Measurements from ENCODE around the gene RELB. TPM values are rescaled to one million over a fixed set of nuclear protein-coding genes. Genes with fewer than 3 reads are reported as not detected.
"Not testable (repeated sequence)": the region's sequence is repeated elsewhere in the genome, so short reads cannot be mapped to it uniquely, and the experiment has no call there.

Gene RELB
- polyA plus RNA-seq, 1 donor from 2014 or later: 1.1 TPM

- TF ChIP-seq POLR2AphosphoS5 (IDR thresholded peaks at IDR 0.05) (no peak), EZH2 (IDR thresholded peaks at IDR 0.05; ENCODE audit: borderline replicate concordance, insufficient read depth, low read length, poor library complexity, severe bottlenecking) (no peak)
- no peak overlapping the region for H2AFZ ChIP-seq (ENCODE audit: low read depth, low read length)
- no peaks in the 10 kb centered on the region for H3K9me2 ChIP-seq (ENCODE audit: insufficient read depth, low read length)
- H3K9me3 ChIP-seq (ENCODE audit: low read length): no peaks in the 10 kb centered on the region
- H3K27ac ChIP-seq (ENCODE audit: low read length): no peak overlapping the region
- H3K27me3 ChIP-seq (ENCODE audit: insufficient read depth, low read depth, low read length): no peaks in the 10 kb centered on the region
- H3F3A ChIP-seq (ENCODE audit: insufficient read depth, low read length, poor library complexity, severe bottlenecking): no peaks in the 10 kb centered on the region
- no peak overlapping the region for H3K4me3 ChIP-seq (ENCODE audit: low read length)
- H3K79me2 ChIP-seq (replicated peaks; ENCODE audit: insufficient read depth, low read length): no peaks in the 10 kb centered on the region
- no peak overlapping the region for H3K4me2 ChIP-seq (ENCODE audit: low read length)
- no peaks in the 10 kb centered on the region for H4K20me1 ChIP-seq (ENCODE audit: insufficient read depth)
- no peaks in the 10 kb centered on the region for H3K36me3 ChIP-seq (ENCODE audit: insufficient read depth, low read length)
- no peak overlapping the region for H3K9ac ChIP-seq (ENCODE audit: low read length)
These were observed 31.8 kb upstream of the RELB start for GRCh38 chr19:44969437-44969836.

DNA sequence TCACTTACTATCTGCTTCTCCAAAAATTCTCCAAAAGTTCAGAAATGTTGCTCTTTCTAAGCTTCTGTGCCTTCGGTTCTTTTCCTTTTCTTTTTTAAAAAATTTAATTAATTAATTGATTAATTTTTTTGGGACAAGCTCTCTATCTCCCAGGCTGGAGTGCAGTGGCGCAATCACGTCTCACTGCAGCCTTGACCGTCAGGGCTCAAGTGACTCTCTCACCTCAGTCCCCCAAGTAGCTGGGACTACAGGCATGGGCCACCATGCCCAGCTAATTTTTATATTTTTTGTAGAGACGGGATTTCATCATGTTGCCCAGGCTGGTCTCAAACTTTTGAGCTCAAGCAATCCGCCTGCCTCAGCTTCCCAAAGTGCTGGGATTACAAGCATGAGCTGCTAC lies 29.8 kb upstream of the RELB start:
- H3K4me3 ChIP-seq (ENCODE audit: low read length); H3K9ac ChIP-seq (ENCODE audit: low read length); H3K36me3 ChIP-seq (ENCODE audit: insufficient read depth, low read length); H3K9me2 ChIP-seq (ENCODE audit: insufficient read depth, low read length); H3K27ac ChIP-seq (ENCODE audit: low read length); H3F3A ChIP-seq (ENCODE audit: insufficient read depth, low read length, poor library complexity, severe bottlenecking); H3K79me2 ChIP-seq (replicated peaks; ENCODE audit: insufficient read depth, low read length); H4K20me1 ChIP-seq (ENCODE audit: insufficient read depth); H3K27me3 ChIP-seq (ENCODE audit: insufficient read depth, low read depth, low read length); H3K4me2 ChIP-seq (ENCODE audit: low read length); H2AFZ ChIP-seq (ENCODE audit: low read depth, low read length); H3K9me3 ChIP-seq (ENCODE audit: low read length): not testable (repeated sequence)

GRCh38 chr19:44972802-44973201 lies 28.5 kb upstream of the RELB start:
- Histone ChIP-seq H3K9ac (ENCODE audit: low read length) (no peak overlapping the region), H3K36me3 (ENCODE audit: insufficient read depth, low read length) (no peaks in the 10 kb centered on the region), H3F3A (ENCODE audit: insufficient read depth, low read length, poor library complexity, severe bottlenecking) (no peaks in the 10 kb centered on the region), H2AFZ (ENCODE audit: low read depth, low read length) (no peak overlapping the region), H3K4me2 (ENCODE audit: low read length) (no peak overlapping the region), H3K27ac (ENCODE audit: low read length) (no peak overlapping the region), H3K27me3 (ENCODE audit: insufficient read depth, low read depth, low read length) (no peaks in the 10 kb centered on the region), H3K4me3 (ENCODE audit: low read length) (no peak overlapping the region), H4K20me1 (ENCODE audit: insufficient read depth) (no peaks in the 10 kb centered on the region), H3K9me2 (ENCODE audit: insufficient read depth, low read length) (no peaks in the 10 kb centered on the region), H3K9me3 (ENCODE audit: low read length) (no peaks in the 10 kb centered on the region), H3K79me2 (replicated peaks; ENCODE audit: insufficient read depth, low read length) (no peaks in the 10 kb centered on the region)
- no peak for TF ChIP-seq EZH2 (IDR thresholded peaks at IDR 0.05; ENCODE audit: borderline replicate concordance, insufficient read depth, low read length, poor library complexity, severe bottlenecking)
- TF ChIP-seq RAD21 (conservative IDR thresholded peaks at IDR 0.05): no peak
- TF ChIP-seq POLR2AphosphoS5 (IDR thresholded peaks at IDR 0.05): no peak
- TF ChIP-seq, protein P1, sequence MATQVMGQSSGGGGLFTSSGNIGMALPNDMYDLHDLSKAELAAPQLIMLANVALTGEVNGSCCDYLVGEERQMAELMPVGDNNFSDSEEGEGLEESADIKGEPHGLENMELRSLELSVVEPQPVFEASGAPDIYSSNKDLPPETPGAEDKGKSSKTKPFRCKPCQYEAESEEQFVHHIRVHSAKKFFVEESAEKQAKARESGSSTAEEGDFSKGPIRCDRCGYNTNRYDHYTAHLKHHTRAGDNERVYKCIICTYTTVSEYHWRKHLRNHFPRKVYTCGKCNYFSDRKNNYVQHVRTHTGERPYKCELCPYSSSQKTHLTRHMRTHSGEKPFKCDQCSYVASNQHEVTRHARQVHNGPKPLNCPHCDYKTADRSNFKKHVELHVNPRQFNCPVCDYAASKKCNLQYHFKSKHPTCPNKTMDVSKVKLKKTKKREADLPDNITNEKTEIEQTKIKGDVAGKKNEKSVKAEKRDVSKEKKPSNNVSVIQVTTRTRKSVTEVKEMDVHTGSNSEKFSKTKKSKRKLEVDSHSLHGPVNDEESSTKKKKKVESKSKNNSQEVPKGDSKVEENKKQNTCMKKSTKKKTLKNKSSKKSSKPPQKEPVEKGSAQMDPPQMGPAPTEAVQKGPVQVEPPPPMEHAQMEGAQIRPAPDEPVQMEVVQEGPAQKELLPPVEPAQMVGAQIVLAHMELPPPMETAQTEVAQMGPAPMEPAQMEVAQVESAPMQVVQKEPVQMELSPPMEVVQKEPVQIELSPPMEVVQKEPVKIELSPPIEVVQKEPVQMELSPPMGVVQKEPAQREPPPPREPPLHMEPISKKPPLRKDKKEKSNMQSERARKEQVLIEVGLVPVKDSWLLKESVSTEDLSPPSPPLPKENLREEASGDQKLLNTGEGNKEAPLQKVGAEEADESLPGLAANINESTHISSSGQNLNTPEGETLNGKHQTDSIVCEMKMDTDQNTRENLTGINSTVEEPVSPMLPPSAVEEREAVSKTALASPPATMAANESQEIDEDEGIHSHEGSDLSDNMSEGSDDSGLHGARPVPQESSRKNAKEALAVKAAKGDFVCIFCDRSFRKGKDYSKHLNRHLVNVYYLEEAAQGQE (IDR thresholded peaks at IDR 0.05; ENCODE audit: borderline replicate concordance): no peak
- no peak for TF ChIP-seq MXI1 (conservative IDR thresholded peaks at IDR 0.05; ENCODE audit: poor library complexity, severe bottlenecking)
- TF ChIP-seq, protein P2, sequence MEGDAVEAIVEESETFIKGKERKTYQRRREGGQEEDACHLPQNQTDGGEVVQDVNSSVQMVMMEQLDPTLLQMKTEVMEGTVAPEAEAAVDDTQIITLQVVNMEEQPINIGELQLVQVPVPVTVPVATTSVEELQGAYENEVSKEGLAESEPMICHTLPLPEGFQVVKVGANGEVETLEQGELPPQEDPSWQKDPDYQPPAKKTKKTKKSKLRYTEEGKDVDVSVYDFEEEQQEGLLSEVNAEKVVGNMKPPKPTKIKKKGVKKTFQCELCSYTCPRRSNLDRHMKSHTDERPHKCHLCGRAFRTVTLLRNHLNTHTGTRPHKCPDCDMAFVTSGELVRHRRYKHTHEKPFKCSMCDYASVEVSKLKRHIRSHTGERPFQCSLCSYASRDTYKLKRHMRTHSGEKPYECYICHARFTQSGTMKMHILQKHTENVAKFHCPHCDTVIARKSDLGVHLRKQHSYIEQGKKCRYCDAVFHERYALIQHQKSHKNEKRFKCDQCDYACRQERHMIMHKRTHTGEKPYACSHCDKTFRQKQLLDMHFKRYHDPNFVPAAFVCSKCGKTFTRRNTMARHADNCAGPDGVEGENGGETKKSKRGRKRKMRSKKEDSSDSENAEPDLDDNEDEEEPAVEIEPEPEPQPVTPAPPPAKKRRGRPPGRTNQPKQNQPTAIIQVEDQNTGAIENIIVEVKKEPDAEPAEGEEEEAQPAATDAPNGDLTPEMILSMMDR (IDR thresholded peaks at IDR 0.05; ENCODE audit: poor library complexity, severe bottlenecking): no peak
- no peak for TF ChIP-seq SMC3 (conservative IDR thresholded peaks at IDR 0.05; ENCODE audit: poor library complexity)
- no peak for TF ChIP-seq TAF1 (IDR thresholded peaks at IDR 0.05; ENCODE audit: low read depth)
- TF ChIP-seq EP300 (conservative IDR thresholded peaks at IDR 0.05; ENCODE audit: poor library complexity, severe bottlenecking): no peak

Measured in neural cell (in vitro differentiated cells).